Measurements from ENCODE around the gene VIT. TPM values are rescaled to one million over a fixed set of nuclear protein-coding genes. Genes with fewer than 3 reads are reported as not detected.

VIT gene
- total RNA-seq, 1 donor from 2014 or later: not detected

GRCh38 chr2:36664696-36665076, 31.8 kb upstream of the VIT start:
- intact Hi-C loops (cut with micrococcal nuclease): loop anchor here (1.0 to 2.0 kb wide), 3 partner anchors 158 to 691 kb away; no protein-coding TSS in a partner anchor
- no peak for DNase-seq (ENCODE audit: low spot score)
- H3K4me3 Mint-ChIP-seq: no peak overlapping the region
- no peak overlapping the region for H3K27ac Mint-ChIP-seq
- no peaks in the 10 kb centered on the region for H3K4me1 Mint-ChIP-seq (ENCODE audit: low read depth)
- no peaks in the 10 kb centered on the region for H3K36me3 Mint-ChIP-seq (ENCODE audit: low read depth)
- H3K9me3 Mint-ChIP-seq: no peaks in the 10 kb centered on the region
- H3K27me3 Mint-ChIP-seq (ENCODE audit: insufficient read depth): peaks cover 5% of the 10 kb centered on the region

- no peaks in the 10 kb centered on the region for H3K4me1 Mint-ChIP-seq (ENCODE audit: low read depth)
- H3K27ac Mint-ChIP-seq: no peak overlapping the region
- H3K4me3 Mint-ChIP-seq: no peak overlapping the region
- intact Hi-C loops (cut with micrococcal nuclease): no loop called here
- H3K27me3 Mint-ChIP-seq (ENCODE audit: insufficient read depth): peaks cover 5% of the 10 kb centered on the region
- DNase-seq (ENCODE audit: low spot score): no peak
- H3K36me3 Mint-ChIP-seq (ENCODE audit: low read depth): no peaks in the 10 kb centered on the region
- H3K9me3 Mint-ChIP-seq: no peaks in the 10 kb centered on the region
These were observed 28.6 kb upstream of the VIT start for GRCh38 chr2:36667931-36668330.

- intact Hi-C loops (cut with micrococcal nuclease): no loop called here
- H3K36me3 Mint-ChIP-seq (ENCODE audit: low read depth): no peaks in the 10 kb centered on the region
- no peak for DNase-seq (ENCODE audit: low spot score)
- H3K9me3 Mint-ChIP-seq: no peaks in the 10 kb centered on the region
- no peaks in the 10 kb centered on the region for H3K4me1 Mint-ChIP-seq (ENCODE audit: low read depth)
- no peak overlapping the region for H3K4me3 Mint-ChIP-seq
- H3K27ac Mint-ChIP-seq: no peak overlapping the region
- peaks cover 5% of the 10 kb centered on the region for H3K27me3 Mint-ChIP-seq (ENCODE audit: insufficient read depth)
These were observed 25.5 kb upstream of the VIT start for GRCh38 chr2:36670881-36671595.

GRCh38 chr2:36671731-36672130, 24.8 kb upstream of the VIT start:
- Mint-ChIP-seq H3K4me3 (no peak overlapping the region), H3K27ac (no peak overlapping the region), H3K4me1 (ENCODE audit: low read depth) (peaks cover 4% of the 10 kb centered on the region), H3K9me3 (no peaks in the 10 kb centered on the region), H3K27me3 (ENCODE audit: insufficient read depth) (peaks cover 5% of the 10 kb centered on the region), H3K36me3 (ENCODE audit: low read depth) (no peaks in the 10 kb centered on the region)
- intact Hi-C loops (cut with micrococcal nuclease): no loop called here
- no peak for DNase-seq (ENCODE audit: low spot score)

GRCh38 chr2:36672199-36672598, 24.3 kb upstream of the VIT start:
- H3K27me3 Mint-ChIP-seq (ENCODE audit: insufficient read depth): peaks cover 5% of the 10 kb centered on the region
- DNase-seq (ENCODE audit: low spot score): no peak
- H3K4me1 Mint-ChIP-seq (ENCODE audit: low read depth): peaks cover 8% of the 10 kb centered on the region
- no peaks in the 10 kb centered on the region for H3K9me3 Mint-ChIP-seq
- H3K27ac Mint-ChIP-seq: no peak overlapping the region
- intact Hi-C loops (cut with micrococcal nuclease): no loop called here
- no peaks in the 10 kb centered on the region for H3K36me3 Mint-ChIP-seq (ENCODE audit: low read depth)
- H3K4me3 Mint-ChIP-seq: no peak overlapping the region

GRCh38 chr2:36675579-36676282, 20.8 kb upstream of the VIT start:
- H3K9me3 Mint-ChIP-seq: peaks cover 8% of the 10 kb centered on the region
- no peak for DNase-seq (ENCODE audit: low spot score)
- peaks cover 5% of the 10 kb centered on the region for H3K27me3 Mint-ChIP-seq (ENCODE audit: insufficient read depth)
- no peaks in the 10 kb centered on the region for H3K36me3 Mint-ChIP-seq (ENCODE audit: low read depth)
- intact Hi-C loops (cut with micrococcal nuclease): no loop called here
- no peak overlapping the region for H3K4me3 Mint-ChIP-seq
- peaks cover 18% of the 10 kb centered on the region for H3K4me1 Mint-ChIP-seq (ENCODE audit: low read depth)
- H3K27ac Mint-ChIP-seq: no peak overlapping the region

GRCh38 chr2:36676364-36676763, 20.1 kb upstream of the VIT start:
- no peak overlapping the region for H3K27ac Mint-ChIP-seq

GRCh38 chr2:36677386-36677785, 19.1 kb upstream of the VIT start:
- Mint-ChIP-seq H3K36me3 (ENCODE audit: low read depth) (no peaks in the 10 kb centered on the region), H3K27me3 (ENCODE audit: insufficient read depth) (peaks cover 13% of the 10 kb centered on the region)
- intact Hi-C loops (cut with micrococcal nuclease): no loop called here

More at GRCh38 chr2:36676364-36676763, 20.1 kb upstream of the VIT start:
- Mint-ChIP-seq H3K4me3 (no peak overlapping the region), H3K27me3 (ENCODE audit: insufficient read depth) (peaks cover 9% of the 10 kb centered on the region), H3K9me3 (peaks cover 8% of the 10 kb centered on the region), H3K36me3 (ENCODE audit: low read depth) (no peaks in the 10 kb centered on the region), H3K4me1 (ENCODE audit: low read depth) (peaks cover 18% of the 10 kb centered on the region)
- intact Hi-C loops (cut with micrococcal nuclease): no loop called here
- DNase-seq (ENCODE audit: low spot score): no peak

GRCh38 chr2:36677996-36678605, 18.4 kb upstream of the VIT start:
- H3K4me1 Mint-ChIP-seq (ENCODE audit: low read depth): peaks cover 18% of the 10 kb centered on the region
- H3K36me3 Mint-ChIP-seq (ENCODE audit: low read depth): no peaks in the 10 kb centered on the region
- H3K9me3 Mint-ChIP-seq: peaks cover 8% of the 10 kb centered on the region
- no peak overlapping the region for H3K27ac Mint-ChIP-seq
- H3K4me3 Mint-ChIP-seq: no peak overlapping the region
- DNase-seq (ENCODE audit: low spot score): no peak
- intact Hi-C loops (cut with micrococcal nuclease): no loop called here
- H3K27me3 Mint-ChIP-seq (ENCODE audit: insufficient read depth): peaks cover 13% of the 10 kb centered on the region

More at GRCh38 chr2:36677386-36677785, 19.1 kb upstream of the VIT start:
- Mint-ChIP-seq H3K9me3 (peaks cover 8% of the 10 kb centered on the region), H3K4me3 (no peak overlapping the region), H3K27ac (no peak overlapping the region), H3K4me1 (ENCODE audit: low read depth) (peaks cover 18% of the 10 kb centered on the region)
- DNase-seq (ENCODE audit: low spot score): no peak

GRCh38 chr2:36678856-36679255, 17.7 kb upstream of the VIT start:
- no peak for DNase-seq (ENCODE audit: low spot score)
- Mint-ChIP-seq H3K4me1 (ENCODE audit: low read depth) (peaks cover 18% of the 10 kb centered on the region), H3K36me3 (ENCODE audit: low read depth) (no peaks in the 10 kb centered on the region), H3K27ac (no peak overlapping the region), H3K9me3 (peaks cover 8% of the 10 kb centered on the region), H3K27me3 (ENCODE audit: insufficient read depth) (peaks cover 13% of the 10 kb centered on the region), H3K4me3 (no peak overlapping the region)
- intact Hi-C loops (cut with micrococcal nuclease): no loop called here

- H3K27me3 Mint-ChIP-seq (ENCODE audit: insufficient read depth): peaks cover 15% of the 10 kb centered on the region
- peaks cover 8% of the 10 kb centered on the region for H3K9me3 Mint-ChIP-seq
- H3K4me3 Mint-ChIP-seq: no peak overlapping the region
- intact Hi-C loops (cut with micrococcal nuclease): no loop called here
- DNase-seq (ENCODE audit: low spot score): no peak
- H3K27ac Mint-ChIP-seq: no peak overlapping the region
- H3K4me1 Mint-ChIP-seq (ENCODE audit: low read depth): peaks cover 18% of the 10 kb centered on the region
- H3K36me3 Mint-ChIP-seq (ENCODE audit: low read depth): no peaks in the 10 kb centered on the region
These were observed 16.5 kb upstream of the VIT start for GRCh38 chr2:36680012-36680411.

- Mint-ChIP-seq H3K9me3 (peaks cover 8% of the 10 kb centered on the region), H3K4me3 (no peak overlapping the region), H3K27ac (no peak overlapping the region), H3K4me1 (ENCODE audit: low read depth) (peaks cover 6% of the 10 kb centered on the region), H3K27me3 (ENCODE audit: insufficient read depth) (peaks cover 15% of the 10 kb centered on the region), H3K36me3 (ENCODE audit: low read depth) (no peaks in the 10 kb centered on the region)
- intact Hi-C loops (cut with micrococcal nuclease): no loop called here
- DNase-seq (ENCODE audit: low spot score): no peak
These were observed 13.9 kb upstream of the VIT start for GRCh38 chr2:36682562-36682961.

- no peak overlapping the region for H3K4me3 Mint-ChIP-seq
- peaks cover 5% of the 10 kb centered on the region for H3K9me3 Mint-ChIP-seq
- no peak for DNase-seq (ENCODE audit: low spot score)
- no peaks in the 10 kb centered on the region for H3K36me3 Mint-ChIP-seq (ENCODE audit: low read depth)
- peaks cover 1% of the 10 kb centered on the region for H3K4me1 Mint-ChIP-seq (ENCODE audit: low read depth)
- H3K27ac Mint-ChIP-seq: no peak overlapping the region
- H3K27me3 Mint-ChIP-seq (ENCODE audit: insufficient read depth): peaks cover 15% of the 10 kb centered on the region
- intact Hi-C loops (cut with micrococcal nuclease): no loop called here
These were observed 13.5 kb upstream of the VIT start for GRCh38 chr2:36683002-36683401.

Data from activated T-helper 1 cell treated with anti-CD3 and anti-CD28 coated beads, Interleukin-12 subunit alpha, Interleukin-12 subunit beta, Interleukin-2, Interleukin-4 antibody, amounts not matched to agents 30 ng/mL and 10 ng/mL and 1 ng/mL, durations not matched to agents 14 hours and 24 hours and 36 hours (primary cell).